NCI-H345 treated with DMSO at 0.1 percent for 48 hours (cell line): ENCODE data around the gene FAM111B.

Experiments
- DNase-seq: peaks from one replicate; lab custom pipeline; 2025; ENCODE audit not compliant: unreplicated experiment; lab: John Stamatoyannopoulos, UW

FAM111B gene

DNA sequence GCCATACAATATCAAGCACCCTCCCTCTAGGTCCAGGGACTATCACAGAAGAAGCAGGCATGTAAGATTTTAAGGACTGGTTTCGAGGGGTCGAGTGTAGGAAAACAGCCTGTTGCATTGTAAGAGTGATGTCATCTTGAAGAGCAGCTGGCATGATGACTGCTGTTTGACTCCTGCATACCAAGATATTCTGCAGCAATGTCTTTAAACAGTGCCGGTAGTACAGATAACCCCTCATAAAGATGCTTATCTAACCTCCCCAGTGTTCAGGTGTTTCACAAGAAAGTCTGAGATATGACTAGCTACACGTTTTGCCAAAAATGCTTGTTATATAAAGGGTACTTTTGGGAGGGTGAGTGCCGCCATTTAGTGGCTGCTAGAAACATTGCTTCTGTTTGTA is 47.6 kb downstream of the FAM111B start:
- DNase-seq, result no peak

DNA sequence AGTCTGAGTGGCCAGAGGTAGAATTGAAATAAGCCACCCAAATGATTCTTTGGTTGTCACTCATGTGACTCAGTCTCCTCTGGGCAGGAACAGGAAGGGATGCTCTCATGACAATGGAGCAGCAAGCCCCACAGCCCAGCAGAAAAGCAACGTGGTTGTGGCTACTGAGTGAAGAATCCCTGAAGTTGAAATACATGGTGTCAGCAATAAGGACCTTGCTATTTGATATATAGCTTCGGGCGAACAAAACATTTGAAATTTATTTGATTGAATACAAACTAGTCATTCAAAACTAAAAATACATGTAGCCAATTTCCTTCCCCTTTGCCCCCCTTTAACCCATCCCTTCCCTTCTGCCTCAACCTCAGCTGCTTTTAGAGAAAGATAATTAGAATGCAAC is 50.4 kb downstream of the FAM111B start:
- DNase-seq, result no peak

DNA sequence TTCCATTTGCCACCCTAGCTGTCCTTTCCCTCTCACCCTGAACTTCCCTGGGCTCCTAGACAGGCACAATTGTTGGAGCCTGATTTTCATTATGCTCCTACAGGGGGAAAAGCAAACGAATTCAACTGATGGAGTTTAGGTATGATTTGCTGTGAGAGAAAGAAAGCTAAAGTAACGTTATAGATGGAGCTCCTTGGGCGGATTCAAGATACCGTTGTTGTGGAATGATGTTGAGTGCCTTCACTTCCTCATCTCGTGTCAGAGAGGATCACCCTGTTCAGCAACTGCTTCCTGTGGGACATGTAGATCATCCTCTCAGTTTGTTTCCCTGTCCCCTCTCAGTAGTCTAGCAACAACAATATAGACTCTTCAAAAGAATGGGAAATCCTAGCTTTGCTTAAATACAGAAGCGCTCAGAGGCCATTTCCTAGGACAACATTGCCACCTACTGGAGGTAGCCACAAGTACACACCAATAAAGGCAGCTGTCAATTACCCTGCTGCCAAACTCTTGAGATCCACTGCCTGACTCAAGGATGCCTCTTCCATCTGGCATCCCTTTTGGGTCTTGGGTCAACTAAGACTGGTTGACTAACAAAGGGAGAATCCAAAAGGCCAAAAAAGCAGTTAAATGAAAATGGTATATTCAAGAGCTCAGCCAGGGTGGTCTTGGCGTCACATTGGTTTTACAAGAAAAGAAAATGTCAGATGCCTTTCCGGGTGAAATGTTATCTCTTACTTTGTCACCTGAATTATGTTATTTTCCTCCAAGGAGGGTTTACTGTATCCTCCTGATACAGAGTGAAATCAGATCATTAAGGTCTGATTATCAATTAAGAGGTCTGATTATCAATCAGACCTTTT is 51.4 kb downstream of the FAM111B start:
- peak; percentile 45 for DNase-seq

DNA sequence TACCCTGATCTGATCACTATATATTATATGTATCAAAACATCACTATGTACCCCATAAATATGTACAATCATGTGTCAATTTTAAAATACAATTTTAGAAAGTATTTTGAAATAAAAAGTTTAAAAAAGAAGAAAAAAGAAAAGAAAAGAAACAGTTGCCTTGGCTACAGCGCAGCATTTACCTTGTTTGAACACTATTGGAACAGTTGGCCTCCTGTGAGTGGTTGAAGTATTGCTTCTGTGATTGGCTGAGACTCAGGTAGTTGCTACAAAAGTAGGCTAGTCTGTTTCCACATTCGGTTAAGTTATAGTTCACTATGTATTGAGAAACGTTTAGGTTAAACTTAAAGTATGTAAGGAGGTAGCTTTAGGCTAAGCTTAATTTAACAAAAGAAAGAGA is 57.0 kb downstream of the FAM111B start:
- DNase-seq, result no peak

DNA sequence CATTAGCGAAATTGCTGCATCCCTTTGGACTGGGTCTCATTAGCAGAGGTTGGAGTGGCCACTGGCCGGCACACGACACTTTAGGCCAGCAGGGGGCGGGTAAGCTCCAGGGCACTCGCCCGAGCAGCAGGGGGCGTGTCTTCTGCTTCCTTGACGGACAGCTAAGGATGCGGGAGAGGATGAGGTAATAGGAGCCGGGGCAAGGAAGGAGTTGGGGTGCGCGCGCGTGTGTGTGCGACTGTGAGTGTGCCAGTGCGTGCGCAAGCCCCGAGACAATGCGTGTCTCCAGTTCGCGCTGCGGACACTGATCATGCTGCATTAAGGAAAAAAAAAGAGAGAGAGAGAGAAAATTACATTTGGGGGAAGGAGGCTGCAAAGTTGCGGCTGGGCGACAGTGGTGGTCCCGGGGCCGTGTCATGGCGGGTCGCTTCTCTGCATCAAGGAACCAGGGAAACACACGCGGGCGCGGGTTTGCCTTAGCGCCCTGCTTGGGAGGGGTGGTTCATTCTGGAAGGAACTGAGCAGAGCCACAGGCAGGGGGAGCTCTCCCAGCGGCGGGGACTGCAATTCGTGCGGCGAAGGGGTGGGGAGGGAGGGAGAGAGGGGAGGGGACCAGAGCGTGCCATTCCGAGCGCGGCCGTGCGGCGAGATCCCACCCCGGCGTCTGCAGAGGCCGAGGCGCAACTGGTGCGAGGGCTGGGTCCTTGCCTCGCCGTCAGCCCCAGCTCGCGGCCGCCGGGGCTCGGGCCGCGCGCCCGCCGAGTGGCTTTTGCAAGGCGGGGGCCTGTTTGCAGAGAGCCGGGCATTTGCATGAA is 64.7 kb downstream of the FAM111B start, which contains the start of gene DTX4:
Gene DTX4 (plus strand): TSS at position 625 of the 815 bp plus-strand sequence. CDS start 464 bp downstream, outside the sequence.
- DNase-seq, result peak; percentile 84

DNA sequence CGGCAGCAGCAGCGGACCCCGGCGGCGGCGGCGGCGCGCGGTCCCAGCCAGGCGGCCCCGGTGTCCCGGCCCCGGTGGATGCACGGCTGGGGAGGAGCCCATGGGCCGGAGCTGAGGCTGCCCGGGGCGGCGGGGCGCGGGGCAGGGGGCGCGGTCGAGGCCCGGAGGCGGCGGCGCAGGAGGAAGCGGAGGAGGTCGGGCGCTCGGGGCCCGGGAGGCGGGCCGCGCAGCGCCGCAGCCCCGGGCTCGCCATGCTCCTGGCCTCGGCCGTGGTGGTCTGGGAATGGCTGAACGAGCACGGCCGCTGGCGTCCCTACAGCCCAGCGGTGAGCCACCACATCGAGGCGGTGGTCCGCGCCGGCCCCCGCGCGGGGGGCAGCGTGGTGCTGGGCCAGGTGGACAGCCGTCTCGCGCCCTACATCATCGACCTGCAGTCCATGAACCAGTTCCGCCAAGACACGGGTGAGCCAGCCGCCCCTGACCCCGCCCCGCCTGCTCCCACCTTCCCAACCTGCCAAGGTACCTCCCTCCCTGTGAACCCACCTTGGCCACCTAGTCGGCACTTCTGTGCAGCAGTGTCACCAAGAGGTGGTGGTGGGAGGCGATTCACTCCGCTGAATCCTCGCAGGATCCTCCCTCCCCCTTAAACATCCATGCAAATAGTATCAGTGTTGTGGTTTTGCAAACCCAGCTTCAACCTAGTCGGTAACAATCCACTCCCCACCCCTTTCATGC is 65.5 kb downstream of the FAM111B start:
- no peak for DNase-seq

DNA sequence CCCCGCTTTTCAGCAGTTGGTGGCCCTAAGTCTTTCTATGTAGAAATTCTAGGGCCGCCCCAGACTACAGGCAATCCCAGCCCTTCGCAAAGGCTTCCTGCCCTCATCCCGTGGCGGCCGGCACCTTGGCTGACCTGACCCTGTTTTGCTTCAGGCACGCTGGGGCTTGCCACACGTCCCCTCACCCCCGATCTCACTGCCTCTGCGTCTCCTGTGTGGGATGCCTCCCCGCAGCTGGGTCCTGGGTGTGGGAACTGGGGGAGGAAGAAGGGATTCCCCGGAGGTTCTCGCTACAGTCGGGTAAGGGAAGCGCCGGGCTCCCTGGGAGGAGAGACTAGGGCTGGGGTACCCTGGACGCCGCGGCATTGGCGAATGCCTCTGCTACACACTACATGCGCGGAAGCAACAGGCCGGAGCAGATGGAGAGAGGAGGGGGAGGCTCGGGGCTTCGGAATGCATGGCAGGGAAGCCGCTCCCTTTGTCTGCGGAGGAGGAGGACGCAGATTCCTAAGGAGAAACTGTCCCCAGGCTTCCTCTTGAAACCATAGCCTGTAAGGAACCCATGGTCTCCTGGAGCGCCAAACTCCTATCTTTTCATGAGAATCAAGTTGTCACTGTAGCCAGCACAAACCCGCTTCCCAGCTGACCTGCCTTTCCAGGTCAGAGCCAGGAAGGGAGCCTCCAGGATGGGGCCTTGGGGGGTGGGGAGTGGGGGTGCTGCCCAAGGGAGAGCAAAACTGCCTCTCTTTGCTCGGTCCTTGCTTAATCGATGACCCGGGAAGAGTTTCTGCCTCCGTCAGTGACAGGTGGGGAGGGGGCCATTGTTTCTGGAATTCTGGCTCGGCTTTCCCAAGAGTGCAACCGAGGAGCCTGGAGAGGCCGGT is 66.3 kb downstream of the FAM111B start:
- no peak for DNase-seq

DNA sequence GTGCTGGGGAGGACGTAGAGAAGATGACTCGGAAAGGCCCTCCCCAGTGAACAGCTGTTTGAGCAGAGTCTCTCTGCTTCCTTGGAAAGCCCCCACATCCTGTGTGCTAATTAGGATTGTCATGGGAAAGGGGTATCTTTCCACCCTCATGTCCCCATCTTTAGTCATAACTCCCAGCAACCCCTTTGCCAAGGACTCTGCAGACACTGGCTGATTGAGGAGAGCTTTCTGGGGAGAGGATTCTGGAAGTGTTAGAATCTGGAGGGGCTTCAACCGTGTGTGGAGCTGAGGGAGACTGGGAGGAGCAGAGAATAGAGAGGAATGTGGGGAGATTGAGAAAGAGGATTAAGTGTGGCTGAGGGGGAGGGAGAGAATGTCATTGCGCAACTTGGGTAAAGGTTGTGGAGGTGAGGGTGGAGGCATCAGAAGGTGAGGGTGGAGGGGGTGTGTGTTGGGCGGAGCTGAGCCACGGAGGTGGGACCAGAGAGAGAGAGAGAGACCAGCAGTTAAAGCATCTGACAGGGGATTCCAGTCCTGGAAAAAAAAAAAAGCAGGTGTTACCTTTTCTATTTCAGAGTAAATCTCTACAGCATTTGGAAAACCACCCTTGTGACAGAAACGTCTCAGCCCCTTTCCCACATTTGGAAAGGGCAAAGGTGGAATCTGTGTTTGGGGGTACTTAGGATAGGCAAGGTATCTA is 67.1 kb downstream of the FAM111B start:
- DNase-seq, result no peak

DNA sequence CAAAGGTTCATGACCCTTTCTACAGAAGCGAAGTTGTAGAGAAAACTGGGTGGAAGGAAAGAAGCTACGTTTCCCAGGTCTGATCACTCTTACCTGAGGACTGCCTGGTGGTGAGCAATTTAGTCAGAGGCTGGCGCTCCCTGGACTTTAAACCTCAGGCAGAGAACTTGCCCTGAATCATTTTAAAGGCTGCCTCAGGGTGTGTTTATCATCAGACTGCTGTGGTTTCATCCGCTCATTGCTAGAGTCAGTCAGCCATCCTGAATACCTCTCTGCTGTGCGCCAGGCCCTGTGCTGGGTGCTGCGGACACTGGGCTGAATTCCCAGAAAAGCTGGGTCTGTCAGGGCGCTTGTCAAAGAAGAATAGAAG is 67.6 kb downstream of the FAM111B start:
- no peak for DNase-seq

DNA sequence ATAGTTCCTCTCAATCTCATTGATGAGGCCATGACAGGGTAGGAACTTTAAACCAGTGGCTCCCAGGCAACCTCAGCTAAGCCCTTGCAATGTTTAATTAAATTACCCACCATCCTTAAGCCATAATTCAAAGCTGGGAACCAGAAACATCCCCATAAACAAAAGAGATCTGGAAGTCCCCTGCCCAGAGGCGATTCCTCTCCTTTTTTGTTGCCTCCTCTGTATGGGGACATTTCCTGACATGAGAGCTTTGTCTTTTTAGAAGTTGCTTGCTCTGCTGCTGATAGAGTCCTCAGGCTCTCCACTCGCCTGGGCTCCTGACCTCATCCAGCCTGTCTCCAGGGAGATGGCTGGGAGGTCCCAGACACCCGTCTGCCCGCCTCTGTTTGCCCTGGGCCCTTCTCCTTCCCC is 68.1 kb downstream of the FAM111B start:
- no peak for DNase-seq

DNA sequence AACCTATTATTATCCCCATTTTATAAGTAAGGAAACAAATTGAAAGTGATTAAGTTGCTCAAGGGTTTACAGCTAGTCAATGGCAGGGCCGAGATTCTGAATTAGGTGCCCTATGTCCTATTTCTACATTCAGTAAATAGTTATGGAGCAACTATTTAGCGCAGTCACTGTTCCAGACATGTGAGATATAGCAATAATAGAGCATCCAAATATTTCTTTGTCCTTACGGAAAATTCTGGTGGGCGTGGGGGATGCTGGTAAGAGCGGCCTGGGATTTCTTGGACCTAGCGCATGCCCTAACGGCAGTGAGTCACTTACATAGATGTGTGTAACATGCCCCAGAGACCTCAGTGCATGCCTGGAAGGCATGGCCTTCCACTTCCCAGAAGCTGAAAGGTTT is 69.3 kb downstream of the FAM111B start:
- no peak for DNase-seq
